GM21360 (cell line): ENCODE measurements around the gene SPATA9.

Experiments used
- ATAC-seq: cut with Tn5 transposase; IDR thresholded peaks from one replicate; pipeline ENCODE4 v1.9.1; 2021; ENCODE audit warnings: mild to moderate bottlenecking, moderate library complexity; ENCODE audit not compliant: unreplicated experiment

SPATA9 gene, protein sequence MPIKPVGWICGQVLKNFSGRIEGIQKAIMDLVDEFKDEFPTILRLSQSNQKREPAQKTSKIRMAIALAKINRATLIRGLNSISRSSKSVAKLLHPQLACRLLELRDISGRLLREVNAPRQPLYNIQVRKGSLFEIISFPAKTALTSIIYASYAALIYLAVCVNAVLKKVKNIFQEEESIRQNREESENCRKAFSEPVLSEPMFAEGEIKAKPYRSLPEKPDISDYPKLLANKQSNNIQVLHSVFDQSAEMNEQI

DNA sequence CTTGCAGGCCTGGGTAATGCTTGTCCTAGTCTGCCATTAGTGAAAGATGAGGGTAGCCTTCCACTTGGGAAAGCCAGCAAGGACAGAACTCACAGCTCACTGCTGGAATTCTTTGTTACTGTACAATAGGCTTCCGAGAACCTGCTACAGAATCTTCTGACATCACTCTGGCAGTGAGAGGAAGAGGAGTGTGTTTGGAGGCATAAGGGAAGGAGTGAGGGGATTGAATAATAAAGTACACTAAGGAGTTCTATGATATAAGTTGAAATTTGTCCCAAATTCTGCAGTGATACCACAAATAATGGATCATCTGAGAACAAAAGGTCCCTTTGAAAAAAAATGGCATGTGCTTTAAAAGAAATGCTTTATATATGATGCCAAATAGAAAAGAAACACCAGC, at the start of gene SPATA9:
SPATA9 (minus strand) TSS at position 101 of the 400 bp plus-strand sequence. CDS start 137 bp downstream, outside the sequence.
- ATAC-seq, result no peak

DNA sequence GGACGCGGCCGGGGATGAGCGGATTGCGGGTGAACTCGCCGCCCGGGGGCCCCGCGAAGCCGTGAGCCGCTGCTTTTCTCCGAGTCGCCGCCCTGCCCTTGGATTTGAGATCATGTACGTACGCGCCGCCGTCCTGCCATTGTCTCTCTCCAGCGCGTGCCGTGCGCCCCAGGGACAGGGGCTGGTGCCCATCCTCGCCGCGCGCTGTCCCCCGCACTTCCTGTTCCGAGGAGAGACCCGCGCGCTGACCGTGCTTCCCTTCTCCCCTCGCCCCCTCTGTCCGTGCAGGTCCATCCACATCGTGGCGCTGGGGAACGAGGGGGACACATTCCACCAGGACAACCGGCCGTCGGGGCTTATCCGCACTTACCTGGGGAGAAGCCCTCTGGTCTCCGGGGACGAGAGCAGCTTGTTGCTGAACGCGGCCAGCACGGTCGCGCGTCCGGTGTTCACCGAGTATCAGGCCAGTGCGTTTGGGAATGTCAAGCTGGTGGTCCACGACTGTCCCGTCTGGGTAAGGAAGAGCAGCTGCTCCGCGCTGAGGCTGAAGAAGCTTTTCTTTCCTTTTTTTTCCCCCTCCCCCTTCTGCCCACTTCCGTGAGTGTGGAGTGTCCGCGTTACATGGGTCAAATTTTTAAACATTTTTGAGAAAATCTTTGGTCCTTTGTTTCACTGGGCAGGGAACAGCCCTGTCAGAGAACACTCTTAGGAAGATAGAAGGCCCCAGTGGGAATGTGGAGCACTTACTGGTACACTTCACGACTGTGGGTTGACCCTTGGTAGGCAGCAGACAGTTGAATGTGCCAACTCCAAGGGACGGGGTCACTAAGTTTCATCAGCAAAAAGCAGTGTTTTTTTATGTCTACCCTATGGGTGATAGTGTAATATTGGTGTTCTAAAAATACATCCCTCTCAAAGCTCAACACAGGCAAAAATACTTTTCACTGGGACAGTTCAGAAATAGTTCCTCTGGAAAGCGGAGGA, 49.1 kb upstream of the SPATA9 start:
- peak; percentile 19 for ATAC-seq

DNA sequence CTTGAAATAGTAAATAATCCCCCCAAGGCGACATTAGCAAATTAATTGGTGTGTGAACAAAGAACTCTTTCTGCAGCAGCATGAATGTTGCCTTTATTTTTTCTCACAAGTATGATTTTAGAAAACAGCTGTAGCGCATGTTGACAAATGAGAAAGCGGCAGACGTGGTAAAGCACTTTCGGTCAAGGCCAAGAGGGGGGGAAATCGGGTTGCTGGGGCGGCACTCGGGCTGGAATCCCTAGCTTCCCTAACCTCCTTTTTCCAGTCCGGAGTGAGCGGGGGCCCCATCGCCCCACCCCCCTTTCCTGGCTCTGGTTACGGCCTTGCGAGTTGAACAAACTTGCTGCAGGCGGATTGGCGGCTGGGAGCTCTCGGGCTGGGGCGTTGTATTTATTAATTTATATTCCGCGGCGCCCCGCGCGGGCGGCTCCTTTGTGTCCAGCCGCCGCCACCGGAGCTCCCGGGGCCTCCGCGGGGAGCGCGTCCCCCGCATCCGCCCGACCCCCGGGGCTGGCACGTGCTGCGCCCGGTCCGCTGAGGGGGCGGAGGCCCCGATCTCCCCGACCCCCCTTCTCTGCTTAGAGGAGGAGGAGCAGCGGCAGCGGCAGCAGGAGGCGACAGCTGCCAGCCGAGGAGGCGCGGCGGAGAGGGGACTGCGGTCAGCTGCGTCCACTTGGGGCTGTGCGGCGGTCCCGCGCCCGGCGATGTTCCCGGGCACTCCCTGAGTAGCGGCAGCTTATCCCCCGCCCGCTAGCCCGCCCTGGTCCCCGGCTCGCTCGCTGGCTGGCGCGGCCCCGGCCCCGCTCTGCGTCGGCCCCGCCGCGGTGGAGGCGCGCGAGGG, 48.2 kb upstream of the SPATA9 start, which contains the start of gene RHOBTB3:
RHOBTB3 (plus strand) TSS at position 607 of the 841 bp plus-strand sequence. CDS start 347 bp downstream, outside the sequence.
- peak; percentile 39 for ATAC-seq

DNA sequence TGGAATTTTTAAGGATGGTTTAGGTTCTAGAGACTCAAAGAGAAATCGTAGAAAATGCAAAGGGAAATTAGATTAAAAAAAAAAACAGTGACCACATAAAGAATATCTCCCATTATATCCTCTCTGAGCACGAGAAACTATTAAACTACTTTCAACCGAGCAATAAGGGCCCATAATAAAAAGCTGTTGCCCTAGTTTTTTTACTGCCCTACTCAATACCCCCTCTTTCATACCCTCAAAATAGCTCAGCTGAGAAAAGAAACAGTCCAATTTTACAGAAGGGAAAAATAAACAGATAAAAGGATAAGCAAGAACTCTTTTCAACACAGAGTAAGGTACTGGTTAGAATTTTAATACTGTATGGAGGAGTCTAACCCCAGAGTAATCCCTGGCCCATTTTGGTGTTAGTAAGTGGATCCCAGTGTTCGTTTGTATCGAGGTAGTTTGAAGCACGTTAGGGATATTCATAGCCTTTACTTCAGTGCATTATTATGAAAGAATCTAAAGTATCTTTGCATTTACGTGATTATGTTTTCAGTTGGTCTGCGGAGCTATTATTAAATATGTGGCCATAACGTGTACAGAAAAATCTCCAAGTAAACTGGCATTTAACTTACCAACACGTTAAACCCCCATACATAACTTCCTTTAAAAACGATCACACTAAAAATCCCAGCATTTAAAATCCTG, 47.4 kb upstream of the SPATA9 start:
- no peak for ATAC-seq

DNA sequence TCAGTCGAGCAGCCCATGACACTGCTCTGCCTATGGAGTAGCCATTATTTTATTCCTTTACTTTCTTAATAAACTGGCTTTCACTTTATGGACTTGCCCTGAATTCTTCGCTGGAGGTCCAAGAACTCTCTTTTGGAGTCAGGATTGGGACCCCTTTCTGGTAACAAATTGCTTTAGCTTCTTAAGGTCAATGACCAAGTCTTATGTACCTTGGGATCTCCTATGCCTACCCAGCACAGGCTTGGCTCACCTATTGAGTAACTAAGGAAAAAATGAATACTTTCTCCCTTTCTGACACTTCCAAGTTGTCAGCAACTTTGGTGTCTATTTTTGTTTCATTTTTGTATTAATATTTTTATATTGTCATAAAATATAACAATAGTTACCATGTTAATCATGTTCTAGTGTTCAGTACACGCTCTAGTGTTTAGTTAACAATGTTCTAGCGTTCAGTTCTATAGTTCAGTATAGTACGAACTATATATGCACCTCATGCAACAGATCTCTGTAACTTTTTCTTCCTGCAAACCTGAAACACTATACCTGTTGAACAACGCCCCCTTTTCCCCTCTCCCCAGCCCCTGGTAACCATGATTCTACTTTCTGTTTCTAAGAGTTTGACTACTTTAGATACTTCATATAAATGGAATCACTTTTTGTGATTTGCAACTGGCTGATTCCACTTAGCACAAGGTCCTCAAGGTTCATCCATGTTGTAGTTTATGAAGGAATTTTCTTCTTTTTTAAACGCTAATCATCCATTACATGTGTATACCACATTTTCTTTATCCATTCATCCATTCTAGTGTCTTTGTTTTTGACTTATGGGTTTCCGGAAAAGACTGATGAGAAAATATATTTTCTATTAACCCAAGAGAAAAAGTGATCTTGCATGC, 46.6 kb upstream of the SPATA9 start:
- ATAC-seq, result no peak

DNA sequence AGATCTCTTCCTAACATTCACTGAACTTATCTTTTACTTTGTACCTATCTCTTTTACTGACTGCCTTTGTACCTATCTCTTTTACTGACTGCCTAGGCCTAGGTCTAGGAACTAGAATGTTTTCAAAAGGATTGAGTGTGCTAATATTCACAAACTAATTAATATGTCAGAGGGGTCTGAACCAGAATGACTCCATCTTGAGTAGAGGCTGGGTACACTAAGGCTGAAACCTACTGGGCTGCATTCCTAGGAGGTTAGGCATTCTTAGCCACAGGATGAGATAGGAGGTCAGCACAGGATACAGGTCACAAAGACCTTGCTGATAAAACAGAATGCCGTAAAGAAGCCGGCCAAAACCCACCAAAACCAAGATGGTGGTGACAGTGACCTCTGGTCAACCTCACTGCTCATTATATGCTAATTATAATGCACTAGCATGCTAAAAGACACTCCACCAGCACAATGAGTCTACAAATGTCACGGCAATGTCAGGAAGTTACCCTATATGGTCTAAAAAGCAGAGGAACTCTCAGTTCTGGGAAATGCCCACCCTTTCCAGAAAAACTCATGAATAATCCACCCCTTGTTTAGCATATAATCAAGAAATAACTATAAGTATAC, 45.8 kb upstream of the SPATA9 start:
- ATAC-seq, result no peak

DNA sequence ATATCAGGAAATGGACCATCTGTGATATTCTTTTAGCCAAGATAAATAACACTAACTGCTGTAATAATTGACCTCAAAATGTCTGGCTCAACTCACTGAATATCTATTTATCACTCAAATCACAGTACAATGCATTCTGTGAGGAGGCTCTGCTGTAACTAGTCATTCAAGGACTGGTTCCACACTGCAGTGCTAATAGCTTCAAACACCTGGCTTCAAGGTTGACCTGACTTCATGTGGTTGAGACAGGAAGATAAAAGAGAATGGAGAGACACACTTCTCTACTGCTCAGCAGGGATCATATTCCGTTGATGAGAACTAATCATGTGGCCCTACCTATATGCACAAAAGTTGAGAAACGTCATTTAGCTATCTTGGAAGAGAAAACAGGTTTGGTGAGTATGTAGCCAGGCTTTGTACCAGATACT, 45.0 kb upstream of the SPATA9 start:
- ATAC-seq, result no peak

DNA sequence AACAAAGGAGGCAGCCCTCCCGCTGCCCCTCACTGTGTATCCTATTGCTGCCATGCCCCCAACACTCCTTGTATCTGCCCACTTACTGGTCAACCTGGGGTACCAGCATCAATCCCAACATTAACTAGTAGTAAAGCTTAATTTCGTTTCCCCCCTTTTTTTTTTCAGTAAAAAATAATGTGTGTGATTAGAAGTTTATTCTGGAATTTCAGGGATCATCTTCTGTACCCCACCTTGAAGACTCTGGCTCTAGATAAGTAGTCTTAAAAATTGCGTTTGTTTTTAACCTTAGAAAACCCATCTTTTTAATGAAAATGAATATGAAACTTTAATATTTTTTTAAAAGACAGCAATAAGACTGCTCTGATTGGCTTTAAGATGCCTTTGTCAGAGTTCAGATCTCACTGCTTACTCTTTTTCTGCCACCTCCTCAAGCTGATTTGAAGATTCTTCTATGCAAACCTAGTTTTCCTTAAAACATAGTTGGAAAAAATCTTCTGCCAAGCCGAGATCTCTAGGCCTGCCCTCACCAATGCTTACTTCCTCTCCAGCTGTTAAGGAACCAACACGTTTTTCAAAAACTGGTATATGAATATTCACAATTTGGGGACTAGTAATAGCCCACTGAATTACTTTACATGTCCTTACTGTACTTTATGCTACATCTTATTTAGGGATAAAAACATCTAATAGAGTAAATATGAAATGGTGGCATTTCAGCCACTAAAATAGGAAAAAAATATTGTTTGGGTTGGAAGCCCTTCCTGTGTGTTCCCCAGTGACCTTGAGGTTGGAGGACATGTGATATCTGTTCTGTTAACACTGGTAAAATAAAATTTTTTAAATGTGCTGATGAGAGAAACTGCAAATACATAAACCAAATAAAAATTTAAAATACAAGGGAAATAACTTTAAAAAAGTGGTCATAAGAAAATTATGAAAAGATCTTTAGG, 44.3 kb upstream of the SPATA9 start:
- no peak for ATAC-seq

DNA sequence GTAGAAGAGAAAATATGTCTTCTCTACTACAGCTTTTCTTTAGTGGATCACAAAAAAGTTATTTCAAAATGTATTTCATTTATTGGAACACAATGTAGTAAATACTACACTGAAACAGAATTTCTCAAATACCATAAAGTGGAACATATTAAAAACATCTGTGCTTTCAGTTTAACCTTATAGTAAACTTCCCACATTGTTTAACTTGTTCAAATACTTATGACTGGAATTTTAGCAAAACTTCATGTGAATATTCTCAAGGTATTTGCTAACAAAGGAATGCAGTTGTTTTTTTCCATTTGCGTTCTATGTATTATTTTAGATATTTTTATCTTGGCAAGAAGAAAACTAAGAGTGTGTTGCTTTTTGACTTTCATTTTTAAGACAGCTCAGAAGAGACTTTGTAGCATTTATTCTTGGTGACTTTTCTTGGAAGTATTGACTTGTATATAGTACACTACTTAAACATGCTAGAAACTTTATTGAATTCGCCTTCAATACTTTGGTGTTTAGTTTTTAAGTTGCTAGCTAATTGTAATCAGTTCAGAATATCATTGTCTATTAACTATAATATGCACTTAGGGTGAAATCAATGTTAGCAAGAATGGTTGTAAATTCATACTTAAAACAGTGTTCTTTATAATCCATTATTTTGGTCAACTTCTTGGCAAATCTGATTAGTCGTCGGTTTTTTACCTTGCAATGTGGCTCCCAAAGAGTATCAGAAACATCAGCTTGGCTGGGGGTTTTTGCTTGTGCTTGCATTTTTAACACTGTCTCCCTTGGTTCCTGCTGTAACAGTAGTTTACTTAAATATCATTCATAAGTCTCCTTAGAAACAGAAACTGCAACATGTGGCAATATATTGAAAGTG, 43.4 kb upstream of the SPATA9 start:
- no peak for ATAC-seq

DNA sequence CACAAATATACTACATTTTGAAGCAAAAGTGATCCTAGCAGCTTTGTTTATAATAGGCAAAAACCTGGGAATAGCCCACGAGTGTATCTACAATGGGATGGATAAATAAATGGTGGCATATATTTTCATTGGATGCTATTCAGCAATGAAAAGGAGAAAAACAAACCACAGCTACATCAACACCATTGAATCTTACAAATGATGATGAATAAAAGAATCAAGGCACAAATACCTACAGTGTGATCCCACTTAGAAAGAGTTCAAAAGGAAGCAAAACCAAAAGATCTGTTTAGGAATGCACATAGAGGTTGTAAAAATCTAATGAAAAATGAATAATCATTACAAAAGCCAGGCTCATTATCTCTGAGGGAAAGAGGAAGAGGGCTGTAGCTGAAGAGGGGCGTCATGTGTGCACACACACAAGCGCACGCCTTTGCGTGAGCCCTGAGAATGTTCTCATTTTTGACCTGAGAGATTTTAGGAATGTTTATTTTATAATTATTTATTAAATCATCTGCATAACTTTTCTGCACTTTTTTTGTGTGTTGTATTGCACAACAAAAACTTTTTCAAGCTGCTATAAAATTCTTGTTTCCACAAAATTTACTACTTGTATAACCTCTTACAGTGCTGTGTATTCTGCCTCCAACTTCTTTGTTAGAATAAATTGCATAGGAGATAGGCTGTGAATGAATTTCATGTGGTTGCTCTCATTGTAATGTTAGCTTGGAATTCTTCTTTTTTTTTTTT, 42.5 kb upstream of the SPATA9 start:
- ATAC-seq, result no peak

DNA sequence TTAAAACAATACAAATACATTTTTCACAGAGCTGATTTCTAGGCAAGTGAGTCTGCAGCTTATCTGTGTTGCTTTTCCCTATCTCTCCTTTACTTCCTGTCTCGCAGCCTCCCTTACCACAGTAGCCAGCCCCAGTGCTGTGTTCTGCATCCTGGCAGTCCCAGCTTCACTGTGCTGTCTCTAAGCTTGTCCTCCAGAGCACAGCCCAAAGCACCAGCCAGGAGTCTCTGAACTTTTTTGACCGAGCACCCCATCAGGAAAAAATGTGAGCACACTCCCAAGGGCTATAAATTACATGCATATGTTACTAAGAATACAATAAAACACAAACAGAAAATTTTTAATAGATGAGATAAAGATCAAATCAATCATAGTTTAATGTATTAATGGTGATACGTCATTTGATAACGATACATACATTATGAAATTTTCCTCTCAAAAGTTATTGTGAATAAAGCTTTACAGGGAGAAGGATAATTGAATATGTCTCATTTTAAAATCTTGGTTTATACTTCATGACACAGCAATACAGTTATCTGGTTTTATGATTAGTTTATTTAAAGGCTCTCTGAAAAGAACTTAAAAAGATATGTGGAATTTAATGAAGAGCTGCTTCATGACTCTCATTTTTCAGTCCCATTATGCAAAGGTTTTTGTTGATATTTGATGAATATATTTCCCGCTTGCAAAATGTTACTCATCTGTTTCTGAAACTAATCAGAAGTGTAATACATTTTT, 41.0 kb upstream of the SPATA9 start:
- ATAC-seq, result no peak

DNA sequence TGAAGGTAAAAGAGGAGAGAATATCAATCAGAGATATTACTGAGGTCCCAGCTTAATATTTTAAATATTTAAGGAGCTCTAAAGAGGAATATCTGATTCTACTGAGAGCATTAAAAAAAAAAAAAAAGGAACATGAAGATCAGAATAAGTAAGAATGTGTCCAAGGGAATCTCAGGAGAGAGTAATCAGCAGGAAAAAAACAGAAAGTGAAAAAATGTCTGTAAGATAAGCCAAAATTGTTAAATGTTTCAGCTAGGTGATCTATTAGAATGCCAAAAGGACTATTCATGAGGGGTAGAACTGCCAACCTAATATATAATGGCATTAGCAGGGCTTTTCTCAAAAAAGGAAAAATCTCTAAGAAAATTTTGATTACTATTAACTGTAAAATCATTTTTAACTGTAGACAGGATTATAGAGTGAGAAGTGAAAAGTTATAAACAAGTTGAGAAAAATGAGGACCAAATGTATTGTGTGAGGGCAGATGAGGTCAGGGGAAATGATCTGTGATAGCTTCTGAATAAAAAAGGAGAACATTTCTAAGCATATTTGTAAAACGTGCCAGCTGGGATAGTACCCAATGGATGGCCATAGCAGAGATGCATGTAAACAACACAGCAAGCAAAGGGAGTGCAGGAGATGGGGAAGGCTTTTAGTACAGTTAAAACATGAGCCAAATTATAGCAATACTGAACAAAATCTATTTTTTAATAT, 38.9 kb upstream of the SPATA9 start:
- no peak for ATAC-seq

DNA sequence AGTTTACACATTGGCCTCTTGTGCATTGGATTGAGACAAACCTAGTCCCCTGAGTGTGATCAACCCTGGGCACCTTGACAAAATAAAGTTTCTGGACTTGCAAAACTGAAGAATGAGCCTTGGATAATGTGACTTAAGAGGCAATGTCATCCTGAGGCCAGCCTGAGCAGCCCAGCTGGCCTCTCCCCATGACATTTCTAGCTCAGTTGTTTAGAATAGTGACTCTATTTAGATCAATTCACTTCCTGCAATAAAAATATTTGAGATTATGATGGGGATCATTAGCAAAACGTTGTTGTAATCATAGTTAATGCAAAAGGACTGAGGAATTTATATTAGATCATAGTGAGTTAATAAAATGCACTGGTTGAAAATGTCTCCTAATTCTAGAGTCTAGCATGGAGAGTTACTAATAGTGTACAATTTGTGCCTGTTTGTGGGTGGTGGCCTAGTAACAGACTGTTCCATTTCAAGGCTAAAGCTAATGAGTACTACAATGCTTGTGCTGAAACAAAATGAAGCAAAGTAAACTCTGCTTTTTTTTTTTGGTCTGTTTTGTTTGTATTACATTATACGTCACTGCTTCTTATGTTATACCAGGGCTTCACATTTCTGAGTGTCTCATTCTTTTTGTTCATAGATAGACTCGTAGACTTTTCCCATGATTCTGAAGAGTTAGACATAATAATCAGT, 37.4 kb upstream of the SPATA9 start:
- ATAC-seq, result no peak

DNA sequence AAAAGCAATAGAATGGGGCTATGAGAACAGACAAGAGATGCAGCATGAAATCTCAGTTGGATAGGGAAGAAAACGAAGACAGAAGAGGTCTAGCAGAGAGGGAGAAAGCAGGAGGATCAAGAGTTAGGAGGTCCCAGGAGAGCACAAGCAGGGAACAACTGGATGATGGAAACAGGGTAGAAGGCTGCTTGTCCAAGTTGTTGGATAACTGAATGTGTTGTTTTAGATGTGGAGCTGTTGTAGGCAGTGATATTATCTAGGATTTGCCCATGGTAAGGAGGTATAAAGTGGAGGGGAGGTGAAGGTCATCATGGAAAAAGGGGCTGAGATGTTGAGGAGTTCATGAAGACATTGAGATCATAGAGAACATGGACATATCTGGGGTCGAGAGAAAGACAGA, 35.9 kb upstream of the SPATA9 start:
- ATAC-seq, result no peak
